Measurements from ENCODE around the gene PLAC9.

Gene PLAC9

DNA sequence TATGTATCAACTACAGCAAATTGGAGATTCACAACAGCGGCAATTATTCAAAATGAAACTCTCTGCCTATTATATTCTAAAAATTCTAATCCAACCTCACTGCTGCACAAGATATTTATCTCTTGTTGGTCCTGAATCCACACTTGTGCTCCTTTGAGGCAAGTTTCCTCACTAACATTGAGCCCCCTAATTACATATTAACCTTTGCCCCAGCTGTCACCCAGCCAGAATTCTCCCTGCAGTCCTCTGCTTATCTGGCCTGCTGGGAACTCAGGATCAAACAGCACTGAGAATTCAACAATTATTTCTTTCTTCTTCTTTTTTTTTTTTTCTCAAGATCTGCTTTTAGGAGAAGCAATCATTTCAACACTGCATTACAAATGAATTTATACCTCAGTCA is 21.5 kb upstream of the PLAC9 start:
- no peaks in the 10 kb centered on the region for H3K9me3 ChIP-seq (ENCODE audit: control insufficient read depth, insufficient read depth, low read depth, low read length)
- no peak overlapping the region for H3K4me3 ChIP-seq (ENCODE audit: low read depth, low read length)
- no peaks in the 10 kb centered on the region for H3K36me3 ChIP-seq (ENCODE audit: control insufficient read depth in 2 of 2, insufficient read depth in 1 of 2, low read length in 2 of 2)
- POLR2A ChIA-PET, result no interaction called here
- no peak for TF ChIP-seq ZFP37 (tag by site-specific recombination; IDR thresholded peaks at IDR 0.05)
- TF ChIP-seq ZNF37A (tag by site-specific recombination; IDR thresholded peaks at IDR 0.05), result no peak
- 0 out of 2 replicates have a peak, but pooled peaks have one; percentile 22 for TF ChIP-seq SP7 (tag by site-specific recombination; IDR thresholded peaks at IDR 0.05)
- no peak for TF ChIP-seq ZNF645 (tag by site-specific recombination; IDR thresholded peaks at IDR 0.05)
- no peak overlapping the region for H3K27ac ChIP-seq (ENCODE audit: extremely low read depth, low read depth, low read length)
- CTCF ChIA-PET, result interaction anchor here (0.6 to 0.7 kb wide), 2 partner anchors 9 to 362 kb away, joined by 4 read pairs; no protein-coding TSS in a partner anchor
- no peaks in the 10 kb centered on the region for H3K4me1 ChIP-seq (ENCODE audit: control insufficient read depth, insufficient read depth, low read length)

DNA sequence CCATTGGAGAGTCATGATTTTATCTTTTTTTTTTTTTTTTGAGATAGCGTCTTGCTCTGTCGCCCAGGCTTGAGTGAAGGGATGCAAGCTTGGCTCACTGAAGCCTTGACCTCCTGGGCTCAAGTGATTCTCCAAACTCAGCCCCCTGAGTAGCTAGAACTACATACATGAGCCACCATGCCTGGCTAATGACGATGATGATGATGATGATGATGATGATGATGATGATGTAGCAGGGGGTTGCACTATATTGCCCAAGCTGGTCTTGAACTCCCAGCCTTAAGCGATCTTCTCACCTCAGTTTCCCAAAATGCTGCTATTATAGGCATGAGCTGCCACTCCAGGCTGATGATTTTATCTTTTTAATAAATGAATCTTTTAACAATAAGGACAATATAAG is 13.9 kb upstream of the PLAC9 start:
- Histone ChIP-seq H3K27ac (ENCODE audit: extremely low read depth, low read depth, low read length) (no peak overlapping the region), H3K36me3 (ENCODE audit: control insufficient read depth in 2 of 2, insufficient read depth in 1 of 2, low read length in 2 of 2) (no peaks in the 10 kb centered on the region), H3K9me3 (ENCODE audit: control insufficient read depth, insufficient read depth, low read depth, low read length) (no peaks in the 10 kb centered on the region), H3K4me3 (ENCODE audit: low read depth, low read length) (no peak overlapping the region), H3K4me1 (ENCODE audit: control insufficient read depth, insufficient read depth, low read length) (no peaks in the 10 kb centered on the region)
- ChIA-PET CTCF (interaction anchor here (0.6 to 1.6 kb wide), 4 partner anchors 10 to 581 kb away, joined by 3 to 4 read pairs (median 3); no protein-coding TSS in a partner anchor), POLR2A (interaction anchor here (0.7 kb wide), 1 partner anchor 40 kb away, joined by 3 read pairs; the partner anchor contains the start of gene TMEM254)
- no peak for TF ChIP-seq ZBTB48 (tag by site-specific recombination; IDR thresholded peaks at IDR 0.05)
- no peak for TF ChIP-seq ZNF416 (tag by site-specific recombination; IDR thresholded peaks at IDR 0.05)
- peak; percentile 80 for TF ChIP-seq ZNF513 (tag by site-specific recombination; IDR thresholded peaks at IDR 0.05)
- TF ChIP-seq ZNF280D (tag by site-specific recombination; IDR thresholded peaks at IDR 0.05), result no peak
- TF ChIP-seq ZNF366 (tag by site-specific recombination; conservative IDR thresholded peaks at IDR 0.05), result no peak
- no peak for TF ChIP-seq ATF2 (tag by site-specific recombination; IDR thresholded peaks at IDR 0.05; ENCODE audit: low read depth)

- Histone ChIP-seq H3K27ac (ENCODE audit: extremely low read depth, low read depth, low read length) (no peak overlapping the region), H3K4me3 (ENCODE audit: low read depth, low read length) (no peak overlapping the region), H3K36me3 (ENCODE audit: control insufficient read depth in 2 of 2, insufficient read depth in 1 of 2, low read length in 2 of 2) (no peaks in the 10 kb centered on the region), H3K9me3 (ENCODE audit: control insufficient read depth, insufficient read depth, low read depth, low read length) (no peaks in the 10 kb centered on the region), H3K4me1 (ENCODE audit: control insufficient read depth, insufficient read depth, low read length) (no peaks in the 10 kb centered on the region)
- CTCF ChIA-PET, result interaction anchor here (0.8 to 1.3 kb wide), 2 partner anchors 21 to 31 kb away, joined by 3 to 5 read pairs; no protein-coding TSS in a partner anchor
- POLR2A ChIA-PET, result no interaction called here
- TF ChIP-seq ZNF670 (tag by site-specific recombination; IDR thresholded peaks at IDR 0.05; ENCODE audit: low read depth) (no peak), EGR2 (tag by site-specific recombination; IDR thresholded peaks at IDR 0.05; ENCODE audit: low read depth) (peak; percentile 92), ZFHX2 (tag by site-specific recombination; conservative IDR thresholded peaks at IDR 0.05) (peak; percentile 76), ZNF24 (tag by site-specific recombination; IDR thresholded peaks at IDR 0.05) (no peak)
- TF ChIP-seq, protein P1, sequence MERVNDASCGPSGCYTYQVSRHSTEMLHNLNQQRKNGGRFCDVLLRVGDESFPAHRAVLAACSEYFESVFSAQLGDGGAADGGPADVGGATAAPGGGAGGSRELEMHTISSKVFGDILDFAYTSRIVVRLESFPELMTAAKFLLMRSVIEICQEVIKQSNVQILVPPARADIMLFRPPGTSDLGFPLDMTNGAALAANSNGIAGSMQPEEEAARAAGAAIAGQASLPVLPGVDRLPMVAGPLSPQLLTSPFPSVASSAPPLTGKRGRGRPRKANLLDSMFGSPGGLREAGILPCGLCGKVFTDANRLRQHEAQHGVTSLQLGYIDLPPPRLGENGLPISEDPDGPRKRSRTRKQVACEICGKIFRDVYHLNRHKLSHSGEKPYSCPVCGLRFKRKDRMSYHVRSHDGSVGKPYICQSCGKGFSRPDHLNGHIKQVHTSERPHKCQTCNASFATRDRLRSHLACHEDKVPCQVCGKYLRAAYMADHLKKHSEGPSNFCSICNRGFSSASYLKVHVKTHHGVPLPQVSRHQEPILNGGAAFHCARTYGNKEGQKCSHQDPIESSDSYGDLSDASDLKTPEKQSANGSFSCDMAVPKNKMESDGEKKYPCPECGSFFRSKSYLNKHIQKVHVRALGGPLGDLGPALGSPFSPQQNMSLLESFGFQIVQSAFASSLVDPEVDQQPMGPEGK (tag by site-specific recombination; IDR thresholded peaks at IDR 0.05), result no peak
Measured at GRCh38 chr10:80122110-80122710, 10.3 kb upstream of the PLAC9 start.

All from HEK293 (cell line).